Activated B cell treated with CpG ODN at 0.5 μM for 24 hours (primary cell): Measurements from ENCODE around the gene GPD1. TPM values are rescaled to one million over a fixed set of nuclear protein-coding genes. Genes with fewer than 3 reads are reported as not detected.
A peak's percentile ranks its signal among the peaks of the same experiment; 100 is the strongest.

Experiments
- ATAC-seq: fragments of 200-7000 bp; cut with Tn5 transposase; one replicate; pipeline ENCODE4 v1.10.0; 2021; ENCODE audit warnings: low read depth, mild to moderate bottlenecking, moderate library complexity
- CTCF ChIA-PET: fragments of 350-600 bp; sonication (Branson Sonifier 250); formaldehyde crosslinking; loops from one replicate; lab custom pipeline; 2021; ENCODE audit warnings: antibody characterized with exemption; lab: Charles Lee
- POLR2A ChIA-PET: fragments of 350-600 bp; sonication (Branson Sonifier 250); formaldehyde crosslinking; loops from one replicate; lab custom pipeline; 2021; ENCODE audit warnings: antibody characterized with exemption; lab: Charles Lee
- DNase-seq: peaks from one replicate; pipeline ENCODE4 v3.0.0; 2022
- H3K27ac Mint-ChIP-seq: one replicate; pipeline ENCODE4 v1.8.0; 2020; ENCODE audit warnings: mixed read lengths
- H3K27me3 Mint-ChIP-seq: one replicate; pipeline ENCODE4 v1.8.0; 2021; ENCODE audit warnings: mixed read lengths
- H3K36me3 Mint-ChIP-seq: one replicate; pipeline ENCODE4 v1.8.0; 2021; ENCODE audit warnings: low read depth, mixed read lengths
- H3K4me1 Mint-ChIP-seq: one replicate; pipeline ENCODE4 v1.8.0; 2021; ENCODE audit warnings: mixed read lengths
- H3K4me3 Mint-ChIP-seq: one replicate; pipeline ENCODE4 v1.8.0; 2020; ENCODE audit warnings: mild to moderate bottlenecking, mixed read lengths
- H3K9me3 Mint-ChIP-seq: one replicate; pipeline ENCODE4 v1.8.0; 2020; ENCODE audit warnings: mixed read lengths
- intact Hi-C: fragments of 100-400 bp; cut with micrococcal nuclease; formaldehyde crosslinking; loops from one replicate; pipeline ENCODE4 v1.15.1; 2024
- total RNA-seq: library from RNA; stranded (reverse); gene quantifications from 2 replicates; pipeline ENCODE4 v1.2.3, GENCODE V29; 2022
- TF ChIP-seq, protein P1 (sequence below): fragments of 200-600 bp; IDR thresholded peaks from one replicate; pipeline ENCODE4 v1.8.0; 2022; ENCODE audit warnings: antibody characterized with exemption, mild to moderate bottlenecking

GPD1 gene
- total RNA-seq, 1 donor from 2014 or later, result 0.60 TPM

DNA sequence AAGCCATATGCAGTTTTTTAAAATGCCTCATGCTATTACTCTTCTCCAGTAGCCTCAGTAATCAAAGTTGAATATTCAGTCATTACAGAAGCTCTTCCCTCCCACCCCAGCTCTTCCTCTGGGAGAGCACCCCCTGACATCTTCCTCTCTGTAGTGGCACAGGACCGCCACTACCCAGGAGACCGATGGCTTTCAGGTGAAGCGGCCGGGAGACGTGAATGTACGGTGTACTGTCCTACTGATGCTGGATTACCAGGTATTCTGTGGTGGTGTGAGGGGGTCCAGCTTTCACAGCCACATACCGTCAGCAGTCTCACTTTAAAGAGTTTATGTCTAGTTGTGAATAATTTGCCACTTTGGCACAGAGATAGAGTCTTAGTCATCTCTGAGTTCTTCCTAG, 14.1 kb upstream of the GPD1 start:
- CTCF ChIA-PET, result interaction anchor here (0.8 to 3.0 kb wide), 8 partner anchors 11 to 87 kb away, joined by 3 to 32 read pairs (median 5); partner anchors contain the start of gene COX14

DNA sequence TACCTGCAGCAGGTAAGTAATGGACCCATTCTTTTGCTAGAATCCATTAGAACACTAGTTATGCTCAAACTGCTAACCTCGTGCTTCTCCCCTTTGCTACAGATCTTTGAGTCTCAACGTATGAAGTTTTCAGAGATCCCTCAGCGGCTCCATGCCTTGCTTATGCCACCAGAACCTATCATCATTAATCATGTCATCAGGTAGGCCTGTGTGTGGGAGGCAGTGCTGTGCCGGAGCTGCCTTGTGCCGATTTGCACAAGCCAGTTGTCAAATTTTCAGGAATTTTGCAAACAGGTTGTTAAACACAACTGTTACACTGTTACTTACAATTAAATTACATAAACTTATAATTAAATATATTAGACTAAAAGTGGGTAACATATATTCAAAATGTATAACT, 13.4 kb upstream of the GPD1 start:
- H3K4me3 Mint-ChIP-seq, result no peak overlapping the region

More for the DNA sequence above, 14.1 kb upstream of the GPD1 start:
- TF ChIP-seq, protein P1, sequence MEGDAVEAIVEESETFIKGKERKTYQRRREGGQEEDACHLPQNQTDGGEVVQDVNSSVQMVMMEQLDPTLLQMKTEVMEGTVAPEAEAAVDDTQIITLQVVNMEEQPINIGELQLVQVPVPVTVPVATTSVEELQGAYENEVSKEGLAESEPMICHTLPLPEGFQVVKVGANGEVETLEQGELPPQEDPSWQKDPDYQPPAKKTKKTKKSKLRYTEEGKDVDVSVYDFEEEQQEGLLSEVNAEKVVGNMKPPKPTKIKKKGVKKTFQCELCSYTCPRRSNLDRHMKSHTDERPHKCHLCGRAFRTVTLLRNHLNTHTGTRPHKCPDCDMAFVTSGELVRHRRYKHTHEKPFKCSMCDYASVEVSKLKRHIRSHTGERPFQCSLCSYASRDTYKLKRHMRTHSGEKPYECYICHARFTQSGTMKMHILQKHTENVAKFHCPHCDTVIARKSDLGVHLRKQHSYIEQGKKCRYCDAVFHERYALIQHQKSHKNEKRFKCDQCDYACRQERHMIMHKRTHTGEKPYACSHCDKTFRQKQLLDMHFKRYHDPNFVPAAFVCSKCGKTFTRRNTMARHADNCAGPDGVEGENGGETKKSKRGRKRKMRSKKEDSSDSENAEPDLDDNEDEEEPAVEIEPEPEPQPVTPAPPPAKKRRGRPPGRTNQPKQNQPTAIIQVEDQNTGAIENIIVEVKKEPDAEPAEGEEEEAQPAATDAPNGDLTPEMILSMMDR, result no peak
- H3K4me3 Mint-ChIP-seq, result no peak overlapping the region
- intact Hi-C loops, result loop anchor here (5.0 kb wide), 1 partner anchor 38 kb away; no protein-coding TSS in a partner anchor
- DNase-seq (no peak), ATAC-seq (no peak)
- H3K36me3 Mint-ChIP-seq, result peaks cover 75% of the 10 kb centered on the region
- H3K27me3 Mint-ChIP-seq, result no peaks in the 10 kb centered on the region
- peaks cover 30% of the 10 kb centered on the region for H3K4me1 Mint-ChIP-seq
- POLR2A ChIA-PET, result interaction anchor here (1.1 to 8.5 kb wide), 3 partner anchors 10 to 20 kb away, joined by 3 to 262 read pairs (median 3); partner anchors contain the start of genes COX14 and GPD1
- no peaks in the 10 kb centered on the region for H3K9me3 Mint-ChIP-seq
- H3K27ac Mint-ChIP-seq, result no peak overlapping the region

DNA sequence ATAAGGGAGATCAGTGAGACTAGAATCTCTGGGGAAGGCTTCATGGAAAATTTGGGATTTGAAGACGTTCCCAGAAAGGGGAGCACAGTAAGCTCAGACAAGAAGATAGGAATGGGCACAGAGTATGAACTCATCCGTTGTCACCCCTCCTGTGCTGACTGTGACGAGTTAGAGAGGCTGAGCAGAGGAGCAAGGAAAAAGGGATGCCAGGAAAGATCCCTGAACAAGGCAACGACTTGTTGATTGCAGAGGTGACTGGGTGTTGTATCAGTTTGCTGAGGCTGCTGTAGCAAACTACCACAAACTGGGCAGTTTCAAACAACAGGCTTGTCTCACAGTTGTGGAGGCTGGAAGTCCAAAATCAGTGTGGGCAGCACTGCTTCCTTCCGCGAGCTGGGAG, 5.9 kb upstream of the GPD1 start:
- ChIA-PET POLR2A (no interaction called here), CTCF (no interaction called here)
- TF ChIP-seq, protein P1, result no peak
- peaks cover 89% of the 10 kb centered on the region for H3K36me3 Mint-ChIP-seq
- no peaks in the 10 kb centered on the region for H3K9me3 Mint-ChIP-seq
- no peak overlapping the region for H3K27ac Mint-ChIP-seq
- H3K27me3 Mint-ChIP-seq, result no peaks in the 10 kb centered on the region
- intact Hi-C loops, result no loop called here
- peaks cover 3% of the 10 kb centered on the region for H3K4me1 Mint-ChIP-seq
- H3K4me3 Mint-ChIP-seq, result no peak overlapping the region
- ATAC-seq, result no peak
- DNase-seq, result no peak

More for the DNA sequence above, 13.4 kb upstream of the GPD1 start:
- DNase-seq (no peak), ATAC-seq (no peak)
- Mint-ChIP-seq H3K4me1 (peaks cover 26% of the 10 kb centered on the region), H3K36me3 (peaks cover 78% of the 10 kb centered on the region), H3K27me3 (no peaks in the 10 kb centered on the region), H3K27ac (no peak overlapping the region), H3K9me3 (no peaks in the 10 kb centered on the region)
- CTCF ChIA-PET, result interaction anchor here (1.2 to 2.0 kb wide), 4 partner anchors 10 to 42 kb away, joined by 3 to 32 read pairs (median 4); partner anchors contain the start of gene COX14
- TF ChIP-seq, protein P1, result no peak
- intact Hi-C loops, result no loop called here
- POLR2A ChIA-PET, result interaction anchor here (1.1 to 8.5 kb wide), 3 partner anchors 10 to 19 kb away, joined by 3 to 262 read pairs (median 3); partner anchors contain the start of genes COX14 and GPD1

DNA sequence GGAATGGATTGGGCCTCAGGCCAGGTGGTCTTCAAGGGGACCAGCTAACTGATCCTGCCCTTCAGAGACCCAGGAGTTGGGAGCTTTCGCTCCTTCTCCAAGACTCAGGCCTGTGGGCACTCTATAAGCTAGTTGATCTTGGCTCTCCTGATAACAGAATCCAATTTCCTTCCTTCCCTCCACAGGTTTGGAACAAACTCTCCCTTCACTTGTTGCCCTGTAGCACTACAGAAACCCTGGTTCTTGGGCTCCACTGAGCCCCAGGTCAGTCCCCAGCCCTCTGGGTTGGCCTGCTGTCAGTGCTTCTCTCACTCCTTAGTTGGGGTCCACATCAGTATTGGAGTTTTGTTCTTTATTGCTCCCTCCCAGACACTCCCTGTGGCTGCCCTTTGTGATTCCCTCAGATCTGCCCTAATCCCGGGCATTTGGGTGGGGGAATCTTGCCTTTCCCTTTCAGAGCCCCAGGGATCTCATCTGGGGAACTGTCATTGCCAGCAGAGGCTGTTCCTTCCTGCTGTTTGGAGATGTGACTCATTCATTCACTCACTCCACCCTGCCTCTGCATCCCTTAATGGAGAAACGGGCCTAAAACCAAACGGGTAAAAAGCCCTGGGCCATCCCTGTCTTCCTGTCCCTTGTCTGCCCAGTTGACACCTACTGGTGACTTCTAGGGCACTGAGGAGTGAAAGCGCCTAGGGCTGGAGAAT, 4.4 kb upstream of the GPD1 start:
- H3K4me3 Mint-ChIP-seq, result no peak overlapping the region
- ATAC-seq (no peak), DNase-seq (no peak)
- CTCF ChIA-PET, result no interaction called here
- H3K4me1 Mint-ChIP-seq, result peaks cover 7% of the 10 kb centered on the region
- H3K36me3 Mint-ChIP-seq, result peaks cover 77% of the 10 kb centered on the region
- H3K9me3 Mint-ChIP-seq, result no peaks in the 10 kb centered on the region
- POLR2A ChIA-PET, result interaction anchor here (1.1 to 3.3 kb wide), 3 partner anchors 9 to 14 kb away, joined by 3 to 14 read pairs (median 7); partner anchors contain the start of genes COX14 and SMARCD1
- H3K27me3 Mint-ChIP-seq, result no peaks in the 10 kb centered on the region
- intact Hi-C loops, result no loop called here
- H3K27ac Mint-ChIP-seq, result peak overlapping the region; percentile 53
- TF ChIP-seq, protein P1, result no peak

DNA sequence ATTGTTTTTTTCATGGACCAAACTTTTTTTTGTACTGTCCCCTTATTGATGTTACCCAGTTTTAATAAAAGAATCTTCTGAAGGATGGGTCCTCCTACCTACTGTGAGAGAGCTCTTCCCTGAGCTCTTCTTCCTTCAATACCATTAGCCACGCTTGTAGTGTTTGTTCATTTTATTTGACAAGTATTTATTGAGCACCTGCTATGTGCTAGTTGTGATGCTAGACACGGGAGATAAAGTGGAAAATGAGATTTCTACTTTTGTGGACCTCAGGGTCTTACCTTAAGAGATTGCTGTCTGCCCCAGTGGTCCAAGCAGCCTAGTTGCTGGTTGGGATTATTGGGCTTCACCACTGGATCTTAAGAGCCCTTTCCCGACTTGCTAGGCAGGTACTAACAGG, 3.2 kb upstream of the GPD1 start:
- ChIA-PET CTCF (interaction anchor here (0.8 to 1.0 kb wide), 2 partner anchors 11 to 13 kb away, joined by 3 to 4 read pairs; no protein-coding TSS in a partner anchor), POLR2A (interaction anchor here (0.6 to 3.3 kb wide), 5 partner anchors 10 to 75 kb away, joined by 3 to 14 read pairs (median 4); partner anchors contain the start of genes COX14, RACGAP1 and SMARCD1)
- no peaks in the 10 kb centered on the region for H3K9me3 Mint-ChIP-seq
- intact Hi-C loops, result no loop called here
- peaks cover 7% of the 10 kb centered on the region for H3K4me1 Mint-ChIP-seq
- TF ChIP-seq, protein P1, result no peak
- H3K36me3 Mint-ChIP-seq, result peaks cover 66% of the 10 kb centered on the region
- DNase-seq, result no peak
- ATAC-seq, result no peak
- no peak overlapping the region for H3K4me3 Mint-ChIP-seq
- H3K27ac Mint-ChIP-seq, result no peak overlapping the region
- no peaks in the 10 kb centered on the region for H3K27me3 Mint-ChIP-seq
